CD14-positive monocyte (primary cell): ENCODE results near the gene IMPG2. TPM values are rescaled to one million over a fixed set of nuclear protein-coding genes. Genes with fewer than 3 reads are reported as not detected.

ENCODE experiments used
- DNase-seq, 3 donors: peaks; one replicate each; pipeline ENCODE4 v3.0.0-alpha.2; 2011 to 2022
- H2AFZ ChIP-seq: 2 replicates; pipeline ENCODE4 v1.6.0; 2012; ENCODE audit warnings: mild to moderate bottlenecking, low read depth, low read length, inconsistent platforms; ENCODE audit not compliant: insufficient read depth, poor library complexity, severe bottlenecking
- H3K27ac ChIP-seq, 2 donors: 1 replicate in 1 of 2; 2 replicates in 1 of 2; pipeline ENCODE4 v1.5.1; 2012 to 2013; ENCODE audit warnings: low read length in 2 of 2, control low read depth in 1 of 2, inconsistent platforms in 1 of 2, low read depth in 1 of 2, mild to moderate bottlenecking in 1 of 2
- H3K27me3 ChIP-seq, 2 donors: one replicate each; pipeline versions ENCODE4 v1.6.0 to v1.6.1; 2011 to 2013; ENCODE audit warnings: low read length in 2 of 2; ENCODE audit not compliant: control insufficient read depth in 2 of 2, insufficient read depth in 2 of 2
- H3K36me3 ChIP-seq, 2 donors: replicated peaks in 1 of 2; 1 replicate in 1 of 2; 2 replicates in 1 of 2; pipeline versions ENCODE4 v1.5.1 to v1.6.1; 2012 to 2013; ENCODE audit warnings: low read length in 2 of 2, control low read depth in 1 of 2, inconsistent platforms in 1 of 2, mild to moderate bottlenecking in 1 of 2; ENCODE audit not compliant: insufficient read depth in 2 of 2, control insufficient read depth in 1 of 2
- H3K4me1 ChIP-seq, 2 donors: 1 replicate in 1 of 2; 2 replicates in 1 of 2; pipeline versions ENCODE4 v1.5.1 to v1.6.1; 2012 to 2013; ENCODE audit warnings: low read length in 2 of 2, control low read depth in 1 of 2, inconsistent platforms in 1 of 2, mild to moderate bottlenecking in 1 of 2, moderate library complexity in 1 of 2; ENCODE audit not compliant: insufficient read depth in 2 of 2, control insufficient read depth in 1 of 2
- H3K4me2 ChIP-seq: replicated peaks from 2 replicates; pipeline ENCODE3; 2012; ENCODE audit warnings: low read length, moderate library complexity, mild to moderate bottlenecking; ENCODE audit not compliant: poor library complexity, severe bottlenecking; ENCODE audit errors: extremely low read depth
- H3K4me3 ChIP-seq, 3 experiments: fragments of 200-600 bp in 1 of 3; sonication (generic) in 1 of 3; replicated peaks in 1 of 3; 1 replicate in 2 of 3; 2 replicates in 1 of 3; pipeline ENCODE4 v1.5.1; 2011 to 2013; ENCODE audit warnings: low read length in 3 of 3, mild to moderate bottlenecking in 3 of 3, control low read depth in 2 of 3, low read depth in 2 of 3, inconsistent platforms in 1 of 3, moderate library complexity in 1 of 3
- H3K79me2 ChIP-seq: 2 replicates; pipeline ENCODE4 v1.6.0; 2012; ENCODE audit warnings: mild to moderate bottlenecking, control low read depth, inconsistent platforms, low read length, moderate library complexity; ENCODE audit not compliant: insufficient read depth
- H3K9ac ChIP-seq: 2 replicates; pipeline ENCODE4 v1.6.0; 2017; ENCODE audit warnings: low read length, mild to moderate bottlenecking; ENCODE audit not compliant: insufficient read depth, poor library complexity, severe bottlenecking
- H3K9me3 ChIP-seq, 2 donors: replicated peaks in 1 of 2; 1 replicate in 1 of 2; 2 replicates in 1 of 2; pipeline versions ENCODE4 v1.5.1 to v1.6.1; 2012 to 2013; ENCODE audit warnings: low read length in 2 of 2, control low read depth in 1 of 2; ENCODE audit not compliant: control insufficient read depth in 1 of 2, insufficient read depth in 1 of 2
- H4K20me1 ChIP-seq: 2 replicates; pipeline ENCODE4 v1.6.0; 2012; ENCODE audit warnings: mild to moderate bottlenecking, low read length, control low read depth, moderate library complexity; ENCODE audit not compliant: insufficient read depth
- H3K27ac Mint-ChIP-seq, 7 donors: one replicate each; pipeline ENCODE4 v1.8.0; 2020; ENCODE audit warnings: mild to moderate bottlenecking in 7 of 7, mixed read lengths in 7 of 7, moderate library complexity in 6 of 7, inconsistent platforms in 2 of 7
- H3K27me3 Mint-ChIP-seq, 3 donors: one replicate each; pipeline ENCODE4 v1.8.0; 2021 to 2022; ENCODE audit warnings: low read depth in 3 of 3, mild to moderate bottlenecking in 3 of 3, mixed read lengths in 3 of 3, moderate library complexity in 3 of 3, inconsistent platforms in 1 of 3
- H3K36me3 Mint-ChIP-seq, 2 donors: one replicate each; pipeline ENCODE4 v1.8.0; 2020; ENCODE audit warnings: mixed read lengths in 2 of 2, inconsistent platforms in 1 of 2, mild to moderate bottlenecking in 1 of 2
- H3K4me1 Mint-ChIP-seq: one replicate; pipeline ENCODE4 v1.8.0; 2020; ENCODE audit warnings: mild to moderate bottlenecking, mixed read lengths
- H3K4me3 Mint-ChIP-seq, 2 donors: one replicate each; pipeline ENCODE4 v1.8.0; 2020; ENCODE audit warnings: mild to moderate bottlenecking in 2 of 2, mixed read lengths in 2 of 2, moderate library complexity in 1 of 2
- H3K9me3 Mint-ChIP-seq, 7 donors: one replicate each; pipeline ENCODE4 v1.8.0; 2020 to 2022; ENCODE audit warnings: mixed read lengths in 7 of 7, mild to moderate bottlenecking in 6 of 7, moderate library complexity in 6 of 7, inconsistent platforms in 2 of 7
- CTCF ChIP-seq: fragments of 200-600 bp; IDR thresholded peaks from one replicate; pipeline ENCODE4 v1.8.0; 2022; ENCODE audit warnings: antibody characterized with exemption, mild to moderate bottlenecking
- WGBS: methylation state at CpG from one replicate; pipeline ENCODE4 v1.1.5; 2013; ENCODE audit warnings: missing lambda C conversion rate; ENCODE audit not compliant: insufficient coverage; 5-methylcytosine and 5-hydroxymethylcytosine counted together
- intact Hi-C, 2 donors: fragments of 100-400 bp; cut with micrococcal nuclease; formaldehyde crosslinking; loops; one replicate each; pipeline versions ENCODE4 v1.15.0 to v1.15.1; 2023
- polyA plus RNA-seq, 3 donors: library from polyadenylated mRNA; depleted of rRNA in 1 of 3; unstranded in 2 of 3; stranded (reverse) in 1 of 3; fragments of 300-500 nt in 2 of 3; fragments of >200 nt in 1 of 3; fragmentation: Illumina TruSeq in 2 of 3; gene quantifications; 1 replicate in 2 of 3; 2 replicates in 1 of 3; pipeline ENCODE4 v1.2.3, GENCODE V29; 2012 to 2021

Gene IMPG2
- polyA plus RNA-seq, 3 donors = 0.04 to 0.15 TPM; not detected in 1

- Histone ChIP-seq H3K9ac (no peak overlapping the region), H3K9me3 (peaks cover 0 to 8% of the 10 kb centered on the region in 2 donors), H3K4me2 (no peak overlapping the region), H3K27ac (no peak overlapping the region), H3K36me3 (no peaks in the 10 kb centered on the region), H4K20me1 (no peaks in the 10 kb centered on the region), H3K4me3 (no peak overlapping the region), H2AFZ (no peak overlapping the region), H3K79me2 (no peaks in the 10 kb centered on the region), H3K4me1 (no peaks in the 10 kb centered on the region), H3K27me3 (no peaks in the 10 kb centered on the region)
- intact Hi-C loops = no loop called here
- DNase-seq = no peak
- no peak for TF ChIP-seq CTCF
- H3K9me3 Mint-ChIP-seq = peaks cover 6 to 13% (median 7%) of the 10 kb centered on the region in 7 donors
- no peak overlapping the region for H3K27ac Mint-ChIP-seq
- H3K36me3 Mint-ChIP-seq = no peaks in the 10 kb centered on the region
- peaks cover 1 to 3% (median 2%) of the 10 kb centered on the region in 3 donors for H3K27me3 Mint-ChIP-seq
- H3K4me1 Mint-ChIP-seq = peaks cover 8% of the 10 kb centered on the region
- H3K4me3 Mint-ChIP-seq = no peak overlapping the region
- WGBS = no CpG with 5 or more reads among the region's 2 CpGs
Measured at GRCh38 chr3:101251441-101251840, 68.9 kb downstream of the IMPG2 start.

DNA sequence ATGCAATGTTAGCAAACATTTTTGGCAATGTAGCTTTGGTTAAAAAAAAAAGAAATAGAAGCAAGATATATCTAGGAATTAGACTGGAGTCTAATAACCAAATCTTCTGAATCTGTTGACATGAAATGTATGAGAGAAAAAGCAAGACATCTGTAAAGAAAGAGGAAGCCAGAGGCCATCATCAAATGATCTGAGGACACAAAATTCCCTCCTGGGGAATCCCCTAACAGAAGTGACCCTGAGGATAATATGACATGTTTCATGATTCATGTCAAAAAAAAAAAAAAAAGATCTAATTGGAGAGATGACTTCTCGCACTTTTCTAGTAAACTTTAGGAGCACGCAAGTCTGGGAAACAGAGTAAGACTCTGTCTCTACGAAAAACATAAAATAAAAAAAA, 70.9 kb downstream of the IMPG2 start:
- Mint-ChIP-seq H3K36me3 (no peaks in the 10 kb centered on the region), H3K27me3 (peaks cover 0 to 3% (median 2%) of the 10 kb centered on the region in 3 donors), H3K9me3 (peaks cover 6 to 12% (median 7%) of the 10 kb centered on the region in 7 donors), H3K4me1 (peaks cover 8% of the 10 kb centered on the region), H3K27ac (no peak overlapping the region), H3K4me3 (no peak overlapping the region)
- Histone ChIP-seq H3K79me2 (no peaks in the 10 kb centered on the region), H3K36me3 (no peaks in the 10 kb centered on the region), H4K20me1 (no peaks in the 10 kb centered on the region), H3K4me3 (no peak overlapping the region), H3K27me3 (no peaks in the 10 kb centered on the region), H3K9me3 (peaks cover 0 to 8% of the 10 kb centered on the region in 2 donors), H3K4me2 (no peak overlapping the region), H3K27ac (no peak overlapping the region), H3K9ac (no peak overlapping the region), H3K4me1 (no peaks in the 10 kb centered on the region), H2AFZ (no peak overlapping the region)
- 93% methylated on average over 3 of the region's 3 CpGs for WGBS
- TF ChIP-seq CTCF = no peak
- intact Hi-C loops = no loop called here
- DNase-seq = peak in 1 of 3 donors; percentile 37
